ENCODE data around the gene MB. TPM values are rescaled to one million over a fixed set of nuclear protein-coding genes. Genes with fewer than 3 reads are reported as not detected.

Gene MB
- total RNA-seq, 2 donors from 2014 or later: 1.4 to 2.6 TPM

GRCh38 chr22:35643991-35644390 lies 26.9 kb upstream of the MB start:
- Mint-ChIP-seq H3K4me3 (no peak overlapping the region), H3K27me3 (ENCODE audit: insufficient read depth) (peaks cover 2% of the 10 kb centered on the region), H3K9me3 (no peaks in the 10 kb centered on the region), H3K4me1 (peaks cover 17% of the 10 kb centered on the region), H3K36me3 (ENCODE audit: low read depth) (no peaks in the 10 kb centered on the region), H3K27ac (no peak overlapping the region)
- Histone ChIP-seq H3K9me3 (ENCODE audit: control insufficient read depth, low read length) (no peaks in the 10 kb centered on the region), H3K27me3 (ENCODE audit: control insufficient read depth, insufficient read depth, low read length, poor library complexity, severe bottlenecking) (no peaks in the 10 kb centered on the region), H3K9ac (ENCODE audit: extremely low read depth, low read length, poor library complexity, severe bottlenecking) (no peak overlapping the region), H3K27ac (ENCODE audit: low read depth, low read length) (no peak overlapping the region), H3K4me3 (ENCODE audit: low read length) (no peak overlapping the region), H3K4me1 (ENCODE audit: control insufficient read depth, insufficient read depth, low read length) (peaks cover 5% of the 10 kb centered on the region), H3K36me3 (ENCODE audit: control insufficient read depth, insufficient read depth, low read length) (no peaks in the 10 kb centered on the region)
- DNase-seq: no peak
- WGBS, 2 experiments (ENCODE audit: insufficient coverage in 1 of 2, insufficient read length in 1 of 2): 89 to 100% methylated on average over 1 of the region's 1 CpG
- TF ChIP-seq, protein P1, sequence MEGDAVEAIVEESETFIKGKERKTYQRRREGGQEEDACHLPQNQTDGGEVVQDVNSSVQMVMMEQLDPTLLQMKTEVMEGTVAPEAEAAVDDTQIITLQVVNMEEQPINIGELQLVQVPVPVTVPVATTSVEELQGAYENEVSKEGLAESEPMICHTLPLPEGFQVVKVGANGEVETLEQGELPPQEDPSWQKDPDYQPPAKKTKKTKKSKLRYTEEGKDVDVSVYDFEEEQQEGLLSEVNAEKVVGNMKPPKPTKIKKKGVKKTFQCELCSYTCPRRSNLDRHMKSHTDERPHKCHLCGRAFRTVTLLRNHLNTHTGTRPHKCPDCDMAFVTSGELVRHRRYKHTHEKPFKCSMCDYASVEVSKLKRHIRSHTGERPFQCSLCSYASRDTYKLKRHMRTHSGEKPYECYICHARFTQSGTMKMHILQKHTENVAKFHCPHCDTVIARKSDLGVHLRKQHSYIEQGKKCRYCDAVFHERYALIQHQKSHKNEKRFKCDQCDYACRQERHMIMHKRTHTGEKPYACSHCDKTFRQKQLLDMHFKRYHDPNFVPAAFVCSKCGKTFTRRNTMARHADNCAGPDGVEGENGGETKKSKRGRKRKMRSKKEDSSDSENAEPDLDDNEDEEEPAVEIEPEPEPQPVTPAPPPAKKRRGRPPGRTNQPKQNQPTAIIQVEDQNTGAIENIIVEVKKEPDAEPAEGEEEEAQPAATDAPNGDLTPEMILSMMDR (conservative IDR thresholded peaks at IDR 0.05): no peak

GRCh38 chr22:35642305-35642741 lies 25.2 kb upstream of the MB start:
- no peak overlapping the region for H3K27ac ChIP-seq (ENCODE audit: low read depth, low read length)

DNA sequence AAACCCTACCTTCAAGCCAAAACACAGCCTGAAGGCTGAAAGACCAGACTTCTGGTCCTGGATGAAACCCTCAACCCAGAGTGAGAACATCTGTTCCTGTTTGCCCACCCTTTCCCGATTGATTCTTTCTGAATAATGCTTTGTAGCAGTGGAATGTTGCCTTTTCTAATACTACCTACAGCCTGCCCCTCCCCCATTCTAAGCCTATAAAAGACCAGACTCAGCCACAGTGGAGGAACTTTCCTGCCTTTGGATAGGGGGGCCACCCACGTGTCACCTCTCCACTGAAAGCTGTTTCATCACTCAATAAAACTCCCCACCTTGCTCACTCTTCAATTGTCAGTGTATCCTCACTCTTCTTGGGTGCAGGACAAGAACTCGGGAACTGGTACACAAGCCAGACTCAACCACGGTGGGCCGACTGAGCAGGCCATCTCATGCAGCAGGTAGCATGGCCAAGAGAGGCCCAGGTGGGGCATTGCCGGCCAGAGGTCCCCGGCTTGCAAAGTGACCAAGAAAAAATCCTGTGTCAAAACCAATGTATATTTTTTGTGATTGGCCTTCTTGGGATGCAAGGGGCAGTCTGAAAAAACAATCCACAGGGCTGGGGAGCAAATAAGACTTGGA lies 24.5 kb upstream of the MB start:
- Histone ChIP-seq H3K9me3 (ENCODE audit: control insufficient read depth, low read length) (no peaks in the 10 kb centered on the region), H3K36me3 (ENCODE audit: control insufficient read depth, insufficient read depth, low read length) (no peaks in the 10 kb centered on the region), H3K27ac (ENCODE audit: low read depth, low read length) (no peak overlapping the region), H3K9ac (ENCODE audit: extremely low read depth, low read length, poor library complexity, severe bottlenecking) (no peak overlapping the region), H3K4me3 (ENCODE audit: low read length) (no peak overlapping the region), H3K27me3 (ENCODE audit: control insufficient read depth, insufficient read depth, low read length, poor library complexity, severe bottlenecking) (no peaks in the 10 kb centered on the region), H3K4me1 (ENCODE audit: control insufficient read depth, insufficient read depth, low read length) (peaks cover 5% of the 10 kb centered on the region)
- WGBS, 2 experiments (ENCODE audit: insufficient coverage in 1 of 2, insufficient read length in 1 of 2): 87 to 88% methylated on average over 5 to 7 of the region's 7 CpGs
- no peak for DNase-seq
- H3K27me3 Mint-ChIP-seq (ENCODE audit: insufficient read depth): peaks cover 2% of the 10 kb centered on the region
- no peaks in the 10 kb centered on the region for H3K9me3 Mint-ChIP-seq
- no peaks in the 10 kb centered on the region for H3K36me3 Mint-ChIP-seq (ENCODE audit: low read depth)
- TF ChIP-seq, protein P1 (conservative IDR thresholded peaks at IDR 0.05): no peak
- H3K4me1 Mint-ChIP-seq: peaks cover 22% of the 10 kb centered on the region
- H3K4me3 Mint-ChIP-seq: no peak overlapping the region
- peak overlapping the region; percentile 64 for H3K27ac Mint-ChIP-seq

More at GRCh38 chr22:35642305-35642741, 25.2 kb upstream of the MB start:
- Histone ChIP-seq H3K36me3 (ENCODE audit: control insufficient read depth, insufficient read depth, low read length) (no peaks in the 10 kb centered on the region), H3K9me3 (ENCODE audit: control insufficient read depth, low read length) (no peaks in the 10 kb centered on the region), H3K27me3 (ENCODE audit: control insufficient read depth, insufficient read depth, low read length, poor library complexity, severe bottlenecking) (no peaks in the 10 kb centered on the region), H3K9ac (ENCODE audit: extremely low read depth, low read length, poor library complexity, severe bottlenecking) (no peak overlapping the region), H3K4me1 (ENCODE audit: control insufficient read depth, insufficient read depth, low read length) (peaks cover 5% of the 10 kb centered on the region), H3K4me3 (ENCODE audit: low read length) (no peak overlapping the region)
- no peaks in the 10 kb centered on the region for H3K9me3 Mint-ChIP-seq
- TF ChIP-seq, protein P1 (conservative IDR thresholded peaks at IDR 0.05): no peak
- H3K36me3 Mint-ChIP-seq (ENCODE audit: low read depth): no peaks in the 10 kb centered on the region
- H3K27me3 Mint-ChIP-seq (ENCODE audit: insufficient read depth): peaks cover 2% of the 10 kb centered on the region
- H3K27ac Mint-ChIP-seq: no peak overlapping the region
- whole genome bisulfite sequencing, 2 experiments (ENCODE audit: insufficient coverage in 1 of 2, insufficient read length in 1 of 2): 88 to 92% methylated on average over 2 of the region's 2 CpGs
- no peak overlapping the region for H3K4me3 Mint-ChIP-seq
- no peak for DNase-seq
- peaks cover 17% of the 10 kb centered on the region for H3K4me1 Mint-ChIP-seq

Data from endodermal cell (in vitro differentiated cells).